A673 (cell line): ENCODE measurements around the gene CDHR4.

ENCODE experiments used
- CTCF ChIP-seq: fragments of 300-800, 200-600 bp; sonication (generic); conservative IDR thresholded peaks from 2 replicates; pipeline ENCODE4 v1.5.1; 2017; ENCODE audit warnings: low read depth, mild to moderate bottlenecking, antibody characterized with exemption, low read length, moderate library complexity, mixed read lengths
- EZH2 ChIP-seq: fragments of 200-600 bp; sonication (generic); IDR thresholded peaks from 2 replicates; pipeline ENCODE4 v1.6.1; 2017; ENCODE audit warnings: borderline replicate concordance, low read depth, mild to moderate bottlenecking, mixed read lengths, antibody characterized with exemption, low read length; ENCODE audit not compliant: poor library complexity, severe bottlenecking

- TF ChIP-seq CTCF (no peak), EZH2 (no peak)
These were observed 35.7 kb downstream of the CDHR4 start for GRCh38 chr3:49763981-49764380.
